Measurements from ENCODE around the gene GBX1. TPM values are rescaled to one million over a fixed set of nuclear protein-coding genes. Genes with fewer than 3 reads are reported as not detected.

The GBX1 gene
- not detected in 2 replicates for total RNA-seq

DNA sequence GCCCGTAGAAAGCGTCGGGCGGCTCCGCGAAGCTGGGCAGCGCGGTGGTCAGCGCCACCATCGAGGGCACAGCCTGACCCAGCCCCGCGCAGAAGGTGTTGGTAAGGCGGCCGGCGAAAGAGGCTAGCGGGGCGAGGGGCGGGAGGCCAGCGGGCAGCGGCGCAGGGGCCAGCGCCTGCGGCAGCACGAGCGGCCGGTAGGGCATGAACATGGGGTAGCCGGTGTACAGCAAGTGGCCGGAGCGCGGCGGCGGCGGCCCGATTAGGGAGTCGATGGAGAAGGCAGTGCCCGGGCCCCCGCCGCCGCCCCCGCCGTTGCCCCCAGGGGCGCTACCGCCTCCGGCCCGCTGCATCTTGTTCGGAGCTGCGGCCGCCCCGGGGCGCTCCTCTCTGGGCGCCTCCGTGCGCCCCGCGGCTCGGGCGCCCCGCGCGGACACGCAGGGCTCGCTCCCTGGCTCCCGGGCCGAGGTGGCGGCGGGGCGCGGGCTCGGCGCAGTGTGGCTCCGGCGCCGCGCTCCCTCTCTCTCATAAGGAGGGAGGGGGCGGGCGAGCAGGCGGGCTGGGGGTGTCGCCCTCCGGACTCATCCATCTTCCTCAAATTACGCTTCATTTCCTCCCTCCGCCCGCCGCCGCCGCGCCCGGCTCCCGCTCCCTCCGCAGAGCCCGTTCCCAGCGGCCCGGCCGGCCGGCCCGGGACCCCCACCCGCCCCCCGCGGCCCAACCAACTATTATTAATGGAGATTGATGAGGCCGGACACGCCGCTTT is at the start of gene GBX1:
Gene GBX1, minus strand, starts transcription at position 498 of the 765 bp plus-strand sequence. Its CDS starts 146 bp downstream, at position 352.

DNA sequence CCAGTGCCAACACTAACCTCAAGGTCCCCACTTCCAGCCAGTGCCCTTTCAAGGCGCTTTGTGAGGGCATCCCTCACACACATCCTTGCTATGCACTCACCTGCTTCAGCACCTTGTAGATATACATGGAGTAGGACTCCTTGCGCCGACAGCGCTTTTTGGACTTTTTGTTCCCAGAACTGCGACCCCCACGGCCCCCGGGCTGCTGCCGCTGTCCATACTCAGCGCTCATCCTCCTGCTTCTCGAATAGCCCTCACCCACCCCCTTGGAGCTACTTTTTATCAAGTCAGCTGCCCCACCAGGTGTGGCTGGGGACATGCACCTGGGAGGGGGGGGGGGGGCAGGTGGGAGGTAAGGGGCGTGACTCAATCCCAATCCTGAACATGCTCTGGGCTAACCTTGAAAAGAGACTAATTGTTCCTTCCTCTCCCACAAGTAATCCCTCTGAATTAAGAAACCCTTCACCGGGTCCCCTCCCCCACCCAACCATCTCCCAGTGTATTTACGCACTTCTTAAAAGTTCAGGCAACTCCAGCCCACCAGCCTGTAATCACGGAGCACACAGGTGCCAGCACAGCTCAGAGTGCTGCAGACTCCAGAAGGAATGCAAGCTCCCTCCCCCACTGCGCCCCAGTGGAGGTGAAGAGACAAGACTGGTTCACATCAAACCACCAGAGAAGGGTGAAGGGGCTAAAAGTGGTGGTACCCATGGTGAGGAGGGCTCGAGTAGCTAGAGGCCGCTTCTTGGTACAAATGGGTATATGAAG is 42.8 kb upstream of the GBX1 start, which contains the start of gene H2BK1:
Gene H2BK1, minus strand, starts transcription at position 402 of the 768 bp plus-strand sequence. Its CDS starts 170 bp downstream, at position 232.

DNA sequence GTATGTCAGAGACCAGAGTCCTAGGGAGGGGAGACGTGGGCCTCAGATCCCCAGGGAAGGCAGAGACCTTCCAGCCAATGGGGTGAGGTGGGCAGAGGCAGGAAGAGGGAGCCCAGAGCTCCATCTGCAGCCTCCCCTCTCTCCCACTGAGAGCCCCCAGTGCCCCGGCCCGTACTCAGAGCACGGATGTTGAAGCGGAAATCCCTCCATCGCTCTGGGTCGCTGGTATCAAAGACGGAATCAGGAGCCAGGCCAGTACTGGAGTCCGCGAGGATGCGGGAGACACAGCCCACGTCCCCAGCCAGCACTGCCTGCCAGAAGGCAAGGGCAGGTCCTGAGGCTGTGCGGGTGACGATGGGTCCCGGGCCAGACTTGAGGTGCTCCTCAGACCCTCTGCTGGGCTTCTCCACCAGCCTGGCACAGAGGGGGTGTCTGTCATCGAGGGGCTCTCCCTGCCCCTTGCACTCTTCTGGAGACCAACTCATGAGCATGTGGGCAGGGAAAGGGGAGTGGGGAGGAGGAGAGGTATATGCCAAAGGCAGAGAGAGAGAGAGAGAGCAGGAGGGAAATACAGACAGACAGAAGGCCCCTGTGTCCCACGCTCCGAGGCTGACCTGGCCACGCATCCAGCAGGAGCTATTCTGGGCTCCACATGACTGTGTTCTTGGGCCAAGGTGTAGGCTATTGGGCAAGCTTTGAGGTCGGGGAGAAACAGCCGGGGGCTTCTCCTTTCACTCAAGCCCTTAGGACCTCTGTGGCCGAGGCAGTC is 19.3 kb upstream of the GBX1 start, which contains the start of gene ASB10:
Gene ASB10, minus strand, starts transcription at position 611 of the 769 bp plus-strand sequence. Its CDS starts 120 bp downstream, at position 491.

Other genes with a start within 250 kb of the GBX1 start
- 0.52 and 1.7 TPM in 2 replicates for gene KCNH2, start 189.4 kb downstream of the GBX1 start, total RNA-seq
- 1.7 and 1.8 TPM in 2 replicates for gene NOS3, start 176.7 kb downstream of the GBX1 start, total RNA-seq
- gene ATG9B, start 143.2 kb downstream of the GBX1 start, total RNA-seq: 0.32 TPM in 1 of 2 replicates, not detected in the other
- 28.1 and 30.3 TPM in 2 replicates for gene ABCB8, start 139.2 kb downstream of the GBX1 start, total RNA-seq
- 0.13 and 0.32 TPM in 2 replicates for gene ASIC3, start 119.2 kb downstream of the GBX1 start, total RNA-seq
- gene CDK5, start 109.8 kb downstream of the GBX1 start, total RNA-seq: 9.7 and 9.8 TPM in 2 replicates
- gene SLC4A2, start 108.1 kb downstream of the GBX1 start, total RNA-seq: 40.3 and 43.1 TPM in 2 replicates
- 62.7 and 69.6 TPM in 2 replicates for gene FASTK, start 86.9 kb downstream of the GBX1 start, total RNA-seq
- gene TMUB1, start 84.2 kb downstream of the GBX1 start, total RNA-seq: 14.8 and 16.1 TPM in 2 replicates
- gene AGAP3, start 81.2 kb downstream of the GBX1 start, total RNA-seq: 29.6 and 31.6 TPM in 2 replicates
- not detected in 2 replicates for gene ASB10, start 19.6 kb upstream of the GBX1 start, total RNA-seq
- gene H2BK1, start 42.8 kb upstream of the GBX1 start, total RNA-seq: not detected in 2 replicates
- 51.5 and 55.0 TPM in 2 replicates for gene ABCF2, start 59.5 kb upstream of the GBX1 start, total RNA-seq
- 70.9 and 71.5 TPM in 2 replicates for gene CHPF2, start 64.8 kb upstream of the GBX1 start, total RNA-seq
- gene SMARCD3, start 81.0 kb upstream of the GBX1 start, total RNA-seq: 39.7 and 43.1 TPM in 2 replicates
- gene NUB1, start 174.1 kb upstream of the GBX1 start, total RNA-seq: 55.7 and 64.4 TPM in 2 replicates
- gene WDR86, start 242.3 kb upstream of the GBX1 start, total RNA-seq: 6.1 and 9.0 TPM in 2 replicates

Measured in articular chondrocyte of knee joint (primary cell).